Measurements from ENCODE around the gene HCN1.
"Not testable (repeated sequence)": the region's sequence is repeated elsewhere in the genome, so short reads cannot be mapped to it uniquely, and the experiment has no call there.

Gene HCN1

GRCh38 chr5:45414620-45415573 lies 281.3 kb downstream of the HCN1 start:
- DNase-seq, result no peak

- no peak for DNase-seq
Measured at GRCh38 chr5:45411971-45412612, 284.1 kb downstream of the HCN1 start.

DNA sequence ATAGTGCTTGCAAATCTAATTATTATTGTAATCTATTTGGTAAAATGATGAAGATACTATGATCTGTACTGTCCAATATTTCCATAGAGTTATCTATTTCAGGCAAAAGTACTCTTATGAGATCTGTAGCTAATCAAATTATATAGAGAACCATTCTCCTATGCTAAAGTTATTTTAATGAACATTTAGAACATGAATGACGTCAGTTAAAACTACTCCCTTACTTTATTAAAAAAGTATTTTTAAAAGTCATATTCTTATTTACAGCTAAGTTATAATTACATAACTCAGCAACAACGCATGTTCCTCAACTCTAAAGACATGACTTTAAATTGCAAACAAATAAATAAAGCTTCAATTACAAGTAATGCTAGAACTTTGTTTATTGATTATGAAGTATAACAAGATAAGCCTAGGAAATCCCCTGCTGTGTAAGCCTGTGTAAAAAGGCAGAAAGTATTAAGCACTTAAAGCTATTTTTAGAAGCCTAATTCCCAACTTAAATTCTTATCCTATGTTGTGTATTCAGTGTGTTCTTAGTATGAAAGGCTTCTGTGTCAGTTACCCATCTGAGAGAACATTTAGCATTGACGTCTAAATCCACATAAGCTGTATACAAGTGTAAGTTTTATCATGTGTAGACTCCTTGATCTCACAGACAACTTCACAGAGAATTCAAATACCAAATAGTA lies 285.7 kb downstream of the HCN1 start:
- DNase-seq, result no peak

DNA sequence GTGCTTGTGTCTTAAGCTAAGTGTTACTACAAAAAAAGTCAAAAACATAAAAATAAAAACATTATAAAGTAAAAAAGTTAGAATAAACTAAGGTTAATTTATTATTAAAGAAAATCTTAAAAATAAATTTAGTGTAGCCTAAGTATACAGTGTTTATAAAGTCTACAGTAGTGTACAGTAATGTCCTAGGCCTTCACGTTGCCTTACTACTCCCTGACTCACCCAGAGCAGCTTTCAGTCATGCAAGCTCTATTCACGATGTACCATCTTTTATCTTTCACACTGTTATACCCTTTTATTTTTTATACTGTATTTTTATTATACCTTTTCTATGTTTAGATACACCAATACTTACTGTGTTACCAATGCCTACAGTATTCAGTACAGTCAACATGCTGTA lies 288.1 kb downstream of the HCN1 start:
- no peak for DNase-seq

- no peak for DNase-seq
Measured at GRCh38 chr5:45402804-45403455, 293.2 kb downstream of the HCN1 start.

- peak; percentile 8 for DNase-seq
Measured at GRCh38 chr5:45399041-45399440, 297.1 kb downstream of the HCN1 start.

- no peak for DNase-seq
Measured at GRCh38 chr5:45385321-45386058, 310.7 kb downstream of the HCN1 start.

DNA sequence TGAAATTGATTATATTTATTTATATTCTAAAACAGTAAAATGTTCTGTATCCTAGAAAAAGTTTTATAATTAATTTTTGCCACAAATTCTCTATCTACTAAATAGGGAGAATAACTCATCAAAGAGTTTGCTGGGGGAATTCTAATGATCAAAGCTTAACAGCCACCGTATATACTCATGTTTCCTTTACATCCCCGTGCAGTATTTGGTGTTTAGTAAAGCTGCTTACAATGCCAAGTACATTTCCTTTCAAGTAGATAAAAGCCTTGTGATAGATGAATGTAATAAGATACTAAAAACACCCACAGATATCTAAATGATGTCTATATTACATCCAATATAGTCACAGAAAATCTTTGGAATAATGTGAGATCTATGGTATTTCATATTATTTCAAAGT lies 312.2 kb downstream of the HCN1 start:
- peak; percentile 2 for DNase-seq

DNA sequence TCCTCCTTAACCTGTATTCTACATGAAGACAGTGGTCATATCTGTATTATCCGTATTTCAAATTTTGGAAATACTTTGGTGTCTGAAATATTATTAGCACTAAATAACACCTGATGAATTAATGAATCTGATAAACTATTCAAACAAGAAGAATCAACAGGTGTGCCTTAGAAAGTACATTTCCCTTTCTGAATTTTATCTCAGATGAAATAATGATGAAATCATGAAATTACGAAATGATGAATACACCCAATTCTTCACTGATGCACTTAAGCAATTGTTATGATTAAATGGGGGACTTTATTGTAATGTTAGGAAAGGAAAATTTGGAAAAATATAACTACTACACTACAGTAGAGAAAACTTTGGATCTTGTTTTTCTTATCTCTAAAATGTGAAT lies 313.6 kb downstream of the HCN1 start:
- no peak for DNase-seq

GRCh38 chr5:45376417-45376816 lies 319.8 kb downstream of the HCN1 start:
- no peak for DNase-seq

DNA sequence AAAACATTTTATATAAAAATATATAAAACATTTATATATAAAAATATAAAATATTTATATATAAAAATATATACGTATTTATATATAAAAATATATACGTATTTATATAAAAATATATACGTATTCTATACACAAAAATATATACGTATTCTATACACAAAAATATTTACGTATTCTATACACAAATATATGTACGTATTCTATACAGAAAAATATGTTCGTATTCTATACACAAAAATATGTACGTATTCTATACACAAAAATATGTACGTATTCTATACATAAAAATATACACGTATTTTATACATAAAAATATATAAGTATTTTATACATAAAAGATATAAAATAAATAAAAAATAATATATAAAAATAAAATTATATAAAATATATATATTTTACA lies 323.6 kb downstream of the HCN1 start:
- no peak for DNase-seq

DNA sequence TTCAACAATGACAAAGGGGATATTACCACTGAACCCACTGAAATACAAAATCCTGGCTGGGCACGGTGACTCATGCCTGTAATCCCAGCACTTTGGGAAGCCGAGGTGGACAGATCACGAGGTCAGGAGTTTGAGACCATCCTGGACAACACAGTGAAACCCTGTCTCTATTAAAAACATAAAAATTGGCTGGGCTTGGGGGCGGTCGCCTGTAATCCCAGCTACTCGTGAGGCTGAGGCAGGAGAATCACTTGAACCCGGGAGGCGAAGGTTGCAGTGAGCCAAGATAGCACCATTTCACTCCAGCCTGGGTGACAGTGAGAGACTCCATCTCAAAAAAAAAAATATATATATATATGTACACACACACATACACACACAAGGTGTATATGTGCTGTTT lies 324.8 kb downstream of the HCN1 start:
- not testable (repeated sequence) for DNase-seq

GRCh38 chr5:45355189-45355992 lies 340.8 kb downstream of the HCN1 start:
- DNase-seq, result no peak

DNA sequence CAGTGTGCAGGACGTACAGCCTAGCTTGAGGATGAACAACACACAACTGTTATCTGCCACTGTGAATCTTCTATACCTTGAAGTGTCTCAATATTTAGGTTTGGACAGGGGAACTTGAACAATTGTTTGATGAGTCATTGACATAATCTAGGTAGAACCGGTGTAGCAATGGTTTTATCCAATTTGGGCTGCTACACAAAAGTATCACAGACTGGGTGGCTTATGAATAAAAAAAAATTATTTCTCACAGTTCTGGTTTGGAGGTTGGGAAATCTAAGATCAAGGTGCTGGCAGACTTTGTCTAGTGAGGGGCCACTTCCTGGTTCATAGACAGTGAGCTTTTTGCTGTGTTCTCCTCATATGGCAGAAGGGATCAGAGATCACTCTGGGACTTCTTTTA lies 359.7 kb downstream of the HCN1 start:
- DNase-seq, result no peak

GRCh38 chr5:45335978-45336377 lies 360.2 kb downstream of the HCN1 start:
- DNase-seq, result no peak

DNA sequence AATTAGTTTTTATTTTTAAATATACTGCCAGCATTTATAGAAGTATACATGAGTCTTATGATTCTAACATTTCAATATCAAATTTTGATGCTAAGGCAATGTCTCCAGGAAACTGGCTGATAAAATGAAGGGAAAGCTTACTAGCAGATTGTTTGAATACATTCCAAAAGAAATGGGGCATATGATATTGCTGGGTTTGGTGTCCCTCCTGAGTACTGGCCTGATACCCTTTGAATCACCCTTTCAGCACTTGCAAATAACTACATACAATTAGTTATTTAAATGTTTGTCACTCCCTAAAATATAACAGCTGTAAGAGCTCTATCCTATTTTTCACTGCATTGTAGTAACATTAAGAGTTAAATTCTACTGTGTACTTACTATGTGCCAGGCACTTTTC lies 360.8 kb downstream of the HCN1 start:
- DNase-seq, result no peak

DNA sequence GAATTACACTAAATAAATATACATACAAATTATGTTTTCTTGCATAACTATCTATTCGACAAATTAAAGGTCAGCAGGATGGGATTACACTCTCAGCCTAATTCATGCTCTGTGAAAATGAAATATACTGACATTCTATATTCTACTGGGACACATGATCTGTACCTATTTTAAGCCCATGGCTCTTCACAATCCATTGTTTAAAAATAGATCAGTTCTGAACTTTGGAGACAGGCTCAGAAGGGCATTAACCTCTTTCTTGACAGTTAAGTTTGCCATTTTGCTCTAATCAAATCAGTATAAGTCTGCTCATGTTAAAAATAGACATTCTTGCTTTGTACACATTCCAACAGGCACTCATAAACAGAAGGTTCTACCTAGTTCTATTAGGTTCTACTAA lies 361.2 kb downstream of the HCN1 start:
- DNase-seq, result no peak

DNA sequence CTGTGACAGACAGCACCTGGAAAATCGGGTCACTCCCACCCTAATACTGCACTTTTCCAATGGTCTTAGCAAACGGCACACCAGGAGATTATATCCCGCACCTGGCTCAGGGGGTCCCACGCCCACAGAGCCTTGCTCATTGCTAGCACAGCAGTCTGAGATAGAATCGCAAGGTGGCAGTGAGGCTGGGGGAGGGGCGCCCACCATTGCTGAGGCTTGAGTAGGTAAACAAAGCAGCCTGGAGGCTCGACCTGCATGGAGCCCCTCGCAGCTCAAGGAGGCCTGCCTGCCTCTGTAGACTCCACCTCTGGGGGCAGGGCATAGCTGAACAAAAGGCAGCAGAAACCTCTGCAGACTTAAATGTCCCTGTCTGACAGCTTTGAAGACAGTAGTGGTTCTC lies 383.6 kb downstream of the HCN1 start:
- DNase-seq, result not testable (repeated sequence)

DNA sequence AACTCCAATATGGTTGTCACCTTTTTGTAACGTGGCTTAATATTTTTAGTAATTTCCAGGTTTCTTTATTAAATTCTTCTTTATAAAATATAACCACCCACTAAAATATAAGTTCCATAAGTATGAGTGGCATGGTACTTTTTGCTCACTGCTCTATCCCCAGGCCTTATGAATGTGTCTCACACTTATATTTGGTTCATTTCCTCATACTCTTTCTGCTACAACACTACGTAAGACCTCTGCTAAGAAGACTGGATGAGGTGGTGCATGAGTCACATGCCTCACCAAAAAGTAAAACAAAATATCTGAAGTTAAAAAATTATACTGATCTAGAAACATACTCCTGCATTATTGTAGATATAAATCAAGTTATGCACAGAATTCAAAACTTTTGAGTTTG lies 400.9 kb downstream of the HCN1 start:
- no peak for DNase-seq

DNA sequence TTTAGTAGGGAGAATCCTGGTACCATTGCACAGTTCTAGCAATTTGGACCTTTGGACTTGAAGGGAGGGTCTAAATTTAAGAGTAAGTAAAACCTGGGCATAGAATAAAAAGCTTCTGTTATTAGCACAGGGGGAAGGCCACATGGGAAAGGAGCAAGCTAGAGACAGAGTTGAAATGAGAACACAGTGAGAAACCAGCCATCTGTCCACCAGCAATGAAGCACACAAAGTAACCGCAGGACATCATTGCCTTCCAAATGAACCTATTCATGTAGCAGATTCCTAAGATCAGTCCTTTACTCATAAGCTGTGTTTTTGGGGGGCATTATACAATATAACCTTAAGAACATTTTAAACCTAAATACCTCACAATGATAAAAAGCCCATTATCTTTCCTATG lies 407.4 kb downstream of the HCN1 start:
- DNase-seq, result no peak

GRCh38 chr5:45284436-45284835 lies 411.7 kb downstream of the HCN1 start:
- no peak for DNase-seq

- no peak for DNase-seq
Measured at GRCh38 chr5:45281081-45281480, 415.1 kb downstream of the HCN1 start.
